GM19463 (cell line): ENCODE results near the gene SMIM41.

Source experiments
- ATAC-seq: cut with Tn5 transposase; IDR thresholded peaks from one replicate; pipeline ENCODE4 v1.9.1; 2021; ENCODE audit warnings: mild to moderate bottlenecking, moderate library complexity; ENCODE audit not compliant: unreplicated experiment

The SMIM41 gene

DNA sequence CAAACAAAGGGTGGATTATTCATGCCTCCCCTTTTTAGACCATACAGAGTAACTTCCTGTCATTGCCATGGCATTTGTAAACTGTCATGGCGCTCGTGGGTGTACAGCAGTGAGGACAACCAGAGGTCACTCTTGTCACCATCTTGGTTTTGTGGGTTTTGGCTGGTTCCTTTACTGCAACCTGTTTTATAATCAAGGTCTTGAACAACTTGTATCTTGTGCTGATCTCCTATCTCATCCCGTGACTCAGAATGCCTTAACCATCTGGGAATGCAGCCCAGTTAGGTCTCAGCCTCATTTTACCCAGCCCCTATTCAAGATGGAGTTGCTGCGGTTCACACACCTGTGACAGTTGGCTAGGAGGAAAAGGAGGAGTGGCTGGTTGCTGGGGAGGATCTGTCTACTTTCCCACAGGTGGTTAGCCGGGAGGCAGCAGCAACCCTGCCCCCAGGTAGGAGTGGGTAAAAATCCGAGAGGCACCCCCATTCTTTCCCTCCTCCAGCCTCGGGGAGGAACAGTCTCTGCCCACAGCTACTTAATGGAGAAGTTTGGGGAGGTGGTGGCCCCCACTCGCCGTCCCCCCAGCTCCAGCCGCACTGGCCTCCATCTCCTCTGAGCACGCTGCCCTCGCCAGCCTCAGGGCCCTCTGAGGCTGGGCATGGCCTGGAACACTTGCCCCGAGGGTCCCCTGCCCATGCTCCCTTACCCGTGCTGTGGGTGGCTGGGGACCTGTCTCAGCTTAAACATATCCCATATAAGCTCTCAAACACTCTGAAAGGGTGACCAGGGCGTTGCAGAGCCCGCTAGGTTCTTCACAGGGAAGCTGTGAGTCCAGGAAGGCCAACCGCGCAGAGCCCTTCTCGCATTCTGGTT lies 41.7 kb downstream of the SMIM41 start:
- ATAC-seq: no peak

DNA sequence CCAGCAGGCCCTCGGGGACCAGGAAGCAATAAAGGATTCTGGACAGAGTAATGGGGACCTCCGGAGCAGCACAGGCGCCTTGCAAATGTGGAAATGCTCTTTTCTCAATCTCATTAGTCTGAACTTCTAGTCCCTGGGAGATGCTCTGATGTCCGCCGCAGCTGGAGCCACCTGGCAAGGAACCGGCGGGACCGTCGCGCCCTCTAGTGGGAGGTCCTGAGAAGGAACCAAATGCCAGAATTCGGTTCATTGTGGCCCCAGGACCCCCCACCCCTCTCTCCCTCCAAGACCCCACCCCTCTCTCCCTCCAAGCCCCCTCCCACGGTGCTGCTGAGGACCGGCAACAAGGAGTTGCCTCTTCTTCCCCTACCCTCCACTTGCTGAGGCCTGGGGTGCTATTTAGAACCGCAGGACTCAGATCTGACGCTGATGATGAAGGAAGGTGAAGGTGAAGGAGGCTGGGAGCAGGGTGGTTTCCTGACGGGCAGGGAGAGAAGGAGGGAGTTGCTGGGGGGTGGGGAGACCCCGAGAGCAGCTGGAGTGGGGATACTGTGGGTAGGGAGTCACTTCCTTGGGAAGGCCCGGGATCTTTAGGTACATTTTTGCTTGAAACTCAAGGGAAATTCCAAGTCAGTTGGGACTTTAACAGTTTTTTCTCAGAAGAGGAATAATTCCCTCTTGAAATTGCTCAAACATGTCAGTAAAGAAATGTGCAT lies 42.5 kb downstream of the SMIM41 start:
- no peak for ATAC-seq

DNA sequence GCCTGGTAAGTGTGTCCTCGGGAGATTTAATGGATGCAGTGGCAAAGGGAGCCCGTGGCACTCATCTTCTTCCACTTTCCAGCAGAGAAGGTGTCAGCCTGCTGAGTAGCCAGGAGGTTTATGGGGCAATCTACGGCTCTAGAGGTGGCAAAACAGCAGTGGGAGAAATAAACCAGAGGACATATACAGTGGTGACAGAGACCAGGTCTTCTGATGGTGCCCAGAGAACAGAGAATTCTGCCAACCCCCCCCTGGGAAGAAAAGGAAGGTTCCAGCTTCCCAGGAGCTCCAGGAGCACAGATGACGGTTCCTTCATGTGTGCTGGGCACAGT lies 43.0 kb downstream of the SMIM41 start:
- no peak for ATAC-seq

DNA sequence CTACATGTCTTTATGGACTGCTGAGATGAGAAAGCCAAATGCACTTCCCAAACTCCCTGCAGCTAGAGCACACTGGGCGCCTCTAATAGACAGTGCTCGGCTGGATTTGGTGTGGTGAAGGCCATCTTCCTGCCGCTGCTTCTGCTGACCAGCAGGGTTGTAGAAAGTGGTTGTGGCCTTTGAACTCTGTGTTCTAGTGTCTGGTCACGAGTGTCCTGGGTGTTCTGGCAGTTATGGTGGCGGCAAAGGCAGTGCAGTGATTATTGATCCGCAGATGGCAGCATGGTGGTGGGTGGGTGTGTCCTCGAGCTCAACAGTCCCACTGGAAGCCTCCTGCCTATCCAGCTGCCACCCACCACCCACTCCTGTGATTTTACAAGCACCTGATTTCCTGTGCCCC lies 43.4 kb downstream of the SMIM41 start:
- ATAC-seq: no peak

DNA sequence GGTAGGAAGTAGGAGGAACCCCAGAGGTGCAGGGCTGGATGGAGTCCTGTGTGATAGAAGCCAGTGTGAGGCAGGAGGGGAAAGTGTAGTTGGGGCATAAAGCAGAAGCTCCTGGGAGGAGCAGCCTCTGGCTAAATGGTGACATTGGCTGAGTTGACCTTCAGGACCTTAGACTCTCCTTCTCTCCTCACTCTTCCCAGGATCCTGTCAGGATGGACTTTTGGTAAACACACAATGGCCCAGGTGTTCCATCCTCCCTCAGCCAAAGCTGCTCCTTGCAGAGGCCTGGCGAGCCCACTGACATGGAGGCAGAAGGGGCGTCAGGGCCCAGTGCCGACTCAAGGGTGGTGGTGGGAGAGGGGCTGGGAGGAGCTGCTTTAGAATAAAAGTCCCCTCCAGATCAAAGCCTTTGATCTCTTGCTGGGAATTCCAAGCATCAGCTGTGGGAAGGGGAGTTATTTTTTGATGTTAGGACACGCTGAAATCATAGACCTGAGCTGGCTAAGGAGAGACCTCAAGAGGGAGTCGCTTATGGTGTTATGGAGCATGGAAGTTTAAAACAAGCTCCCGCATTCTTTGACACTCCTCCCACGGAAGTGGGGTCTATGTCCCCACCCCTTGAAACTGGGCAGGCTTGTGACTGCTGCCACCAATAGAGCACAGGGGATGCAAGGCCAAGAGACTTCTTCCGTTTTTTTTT lies 44.1 kb downstream of the SMIM41 start:
- no peak for ATAC-seq

DNA sequence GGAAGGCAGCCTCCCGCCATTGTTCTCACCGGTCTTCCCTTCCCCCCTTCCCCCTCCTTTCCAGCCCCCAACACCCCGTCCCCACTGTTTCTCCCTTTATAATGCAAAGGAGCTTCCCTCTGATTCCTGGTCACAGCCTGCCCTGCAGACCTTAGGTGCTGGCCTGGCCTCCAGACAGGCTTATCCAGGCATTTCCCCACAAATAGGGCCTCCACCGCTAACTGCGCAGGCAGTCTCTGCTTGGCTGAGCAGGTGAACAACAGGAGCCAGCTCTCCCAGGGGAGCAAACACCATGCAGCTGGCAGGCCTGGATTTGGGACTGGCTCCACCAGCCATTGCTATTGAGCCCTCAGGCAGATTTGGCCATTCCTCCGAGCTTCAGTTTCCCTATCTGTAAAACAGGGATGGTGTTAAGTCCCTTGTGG lies 46.0 kb downstream of the SMIM41 start:
- no peak for ATAC-seq

DNA sequence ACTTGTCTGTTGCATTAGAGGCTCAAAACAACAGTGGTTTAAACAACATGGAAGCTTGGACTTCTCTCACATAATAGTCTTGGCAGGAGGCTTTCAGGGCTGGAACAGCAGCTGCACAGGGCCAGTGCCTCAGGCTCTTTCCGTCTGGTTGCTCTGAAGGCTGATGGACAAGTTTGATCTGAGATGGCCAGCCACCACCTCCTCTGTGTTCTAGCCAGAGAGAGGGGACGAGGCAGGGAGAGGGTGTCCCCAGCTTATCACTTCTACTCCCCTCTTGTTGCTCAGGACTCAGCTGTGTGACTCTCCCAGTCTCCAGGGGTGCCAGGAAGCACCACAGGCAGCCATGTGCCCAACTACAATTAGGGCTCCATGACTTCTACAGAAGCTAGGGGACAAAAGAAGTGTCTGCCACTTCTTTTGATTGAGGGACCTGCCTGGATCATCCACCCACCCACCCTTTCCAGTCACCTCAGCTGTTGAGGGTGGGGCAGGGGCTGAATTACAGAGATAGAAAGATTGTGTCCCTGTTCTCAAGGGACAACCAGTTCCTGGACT lies 46.6 kb downstream of the SMIM41 start:
- ATAC-seq: no peak

DNA sequence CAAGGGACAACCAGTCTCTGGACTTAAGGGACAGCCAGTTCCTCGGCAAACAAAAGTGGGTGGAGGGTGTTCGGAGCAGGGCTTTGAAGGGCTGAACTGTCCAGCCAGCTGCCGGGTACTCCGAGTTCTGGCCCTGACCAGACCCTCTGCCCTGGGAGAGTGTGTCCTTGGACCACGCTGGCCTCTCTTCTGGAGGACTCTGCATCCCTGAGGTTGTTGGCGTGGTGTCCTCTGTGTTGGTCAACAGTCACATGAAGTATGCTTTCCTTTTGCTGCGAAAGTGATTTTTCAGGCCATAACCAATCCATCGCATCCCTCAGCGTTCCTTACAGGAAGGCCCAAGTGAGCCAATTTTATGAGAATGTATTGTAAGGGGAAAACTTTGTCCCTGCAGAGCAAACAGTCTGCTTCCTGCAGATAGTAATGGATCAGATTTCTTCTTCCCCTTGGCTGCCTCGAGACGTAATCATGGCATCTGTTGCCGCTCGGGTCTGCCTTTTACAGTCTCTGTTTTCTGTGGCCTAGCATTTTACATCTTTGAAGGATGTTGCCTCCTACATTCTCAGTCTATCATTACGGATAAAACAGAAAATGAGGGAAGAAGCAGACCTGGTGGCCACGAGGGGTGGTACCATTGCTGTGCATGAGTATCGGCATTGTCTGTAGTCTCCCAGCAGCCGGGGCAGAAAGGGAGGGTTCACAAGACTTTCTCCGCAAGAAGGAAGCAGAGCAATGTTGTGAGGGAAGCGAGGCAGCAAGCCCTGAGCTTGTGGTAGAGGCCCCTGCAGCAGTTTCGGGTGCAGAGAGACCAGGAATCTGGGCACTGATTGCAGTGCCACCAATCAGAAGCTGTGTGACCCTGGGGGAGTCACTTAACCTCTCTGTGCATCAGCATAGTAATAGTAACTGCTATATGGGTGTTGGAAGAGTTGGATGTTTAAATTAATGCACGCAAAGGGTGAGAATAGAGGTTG lies 47.4 kb downstream of the SMIM41 start:
- ATAC-seq: no peak

DNA sequence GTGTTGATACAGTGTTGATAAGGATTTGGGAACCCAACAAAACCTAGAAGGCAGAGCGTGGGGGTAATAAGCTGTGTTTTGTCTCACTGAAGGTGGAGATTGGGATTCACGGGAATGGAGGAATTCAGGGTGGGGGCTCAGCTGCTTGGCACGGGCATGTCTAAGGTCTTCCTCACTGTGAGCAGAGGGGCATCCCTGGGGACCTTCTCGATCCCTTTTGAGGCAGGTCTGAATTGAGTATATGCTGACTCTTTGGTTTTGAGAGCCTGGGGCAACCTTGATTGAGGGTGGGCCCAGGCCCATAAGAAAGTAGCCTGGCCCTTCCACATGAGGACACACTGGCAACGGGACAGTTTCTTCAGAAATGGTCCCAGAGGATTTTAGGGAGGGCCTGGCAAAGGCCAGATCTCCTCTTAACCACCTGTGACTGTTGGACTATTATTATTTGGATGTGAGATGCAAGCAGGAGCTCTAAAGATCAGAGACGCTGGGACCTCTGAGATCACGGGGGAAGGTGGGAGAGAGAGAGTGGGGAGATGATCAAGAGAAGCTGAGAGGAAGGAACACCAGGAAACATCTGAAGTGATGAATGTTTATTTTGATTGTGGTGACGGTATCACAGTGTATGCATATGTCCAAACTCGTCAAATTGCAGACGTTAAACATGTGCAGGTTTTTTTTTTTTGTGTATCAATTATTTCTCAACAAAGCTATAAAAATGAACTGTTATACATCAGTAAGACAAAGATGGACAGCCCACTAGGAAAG lies 48.4 kb downstream of the SMIM41 start:
- ATAC-seq: no peak

DNA sequence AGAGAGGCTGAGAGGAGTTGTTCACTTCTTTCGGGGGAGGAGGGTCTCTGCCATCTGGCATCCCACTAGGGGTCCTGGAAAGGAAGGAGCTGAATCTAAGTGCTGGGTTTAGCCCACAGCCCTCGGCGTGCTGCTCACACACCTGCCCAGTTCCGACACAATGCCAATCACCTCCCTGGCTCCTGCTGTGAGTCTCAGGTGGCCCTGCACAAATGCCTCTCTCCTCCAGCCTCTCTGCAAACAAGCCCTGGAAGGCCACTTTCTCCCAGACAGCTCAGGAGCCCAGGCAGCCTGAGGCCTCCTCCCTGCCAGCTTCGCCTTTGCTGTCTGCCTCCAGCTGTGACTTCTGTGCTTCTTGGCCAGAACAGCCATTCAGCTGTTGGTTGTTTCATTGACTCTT lies 51.2 kb downstream of the SMIM41 start:
- no peak for ATAC-seq

DNA sequence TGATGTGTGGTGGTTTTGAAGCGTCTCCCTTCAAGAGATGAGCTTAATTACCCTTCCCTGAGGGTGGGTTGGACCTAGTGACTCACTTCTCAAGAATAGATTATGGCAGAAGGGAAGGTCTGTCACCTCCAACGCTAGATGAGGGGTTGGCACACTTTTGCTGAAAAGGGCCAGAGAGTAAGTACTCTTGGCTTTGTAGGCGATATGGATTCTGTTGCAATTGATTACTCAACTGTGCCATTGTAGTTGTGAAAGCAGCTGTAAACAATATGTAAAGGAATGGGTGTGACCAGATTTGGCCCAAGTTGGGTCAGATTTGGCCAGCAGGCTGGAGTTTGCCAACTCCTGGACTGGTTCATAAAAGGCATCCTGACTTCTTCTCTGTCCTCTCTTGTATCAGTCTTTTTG lies 53.3 kb downstream of the SMIM41 start:
- ATAC-seq: no peak

DNA sequence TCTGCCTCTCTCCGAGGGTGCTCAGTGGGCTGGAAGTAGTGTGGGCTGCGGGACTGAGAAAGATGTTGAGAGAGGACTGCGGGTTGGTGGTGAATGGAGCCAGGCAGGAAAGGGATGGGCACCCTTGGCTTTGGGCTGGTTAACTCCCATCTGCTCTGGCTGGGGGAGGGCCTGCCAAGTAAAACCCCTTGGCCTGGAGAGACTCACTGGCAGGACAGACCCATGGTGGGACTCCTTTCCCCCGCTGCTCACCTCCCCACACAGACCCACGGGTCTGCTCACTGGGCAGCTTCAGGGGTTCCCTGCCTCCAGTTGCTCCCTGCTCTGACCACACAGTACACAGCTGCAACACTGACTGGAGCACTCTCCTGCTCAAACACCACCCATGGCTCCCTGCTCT lies 58.2 kb downstream of the SMIM41 start:
- ATAC-seq: no peak

DNA sequence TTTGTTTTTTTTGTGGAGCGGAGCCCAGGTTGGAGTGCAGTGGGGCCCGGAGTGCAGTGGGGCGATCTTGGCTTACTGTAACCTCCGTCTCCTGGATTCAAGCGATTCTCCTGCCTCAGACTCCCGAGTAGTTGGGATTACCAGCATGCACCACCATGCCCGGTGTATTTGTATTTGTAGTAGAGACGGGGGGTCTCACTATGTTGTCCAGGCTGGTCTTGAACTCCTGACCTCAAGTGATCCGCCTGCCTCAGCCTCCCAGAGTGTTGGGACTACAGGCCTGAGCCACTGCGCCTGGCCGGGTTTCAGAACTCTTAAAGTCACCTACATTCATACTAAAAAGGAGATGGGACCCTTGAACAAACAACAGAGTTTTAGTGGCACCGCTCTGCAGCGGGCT lies 59.6 kb downstream of the SMIM41 start:
- ATAC-seq: no peak

DNA sequence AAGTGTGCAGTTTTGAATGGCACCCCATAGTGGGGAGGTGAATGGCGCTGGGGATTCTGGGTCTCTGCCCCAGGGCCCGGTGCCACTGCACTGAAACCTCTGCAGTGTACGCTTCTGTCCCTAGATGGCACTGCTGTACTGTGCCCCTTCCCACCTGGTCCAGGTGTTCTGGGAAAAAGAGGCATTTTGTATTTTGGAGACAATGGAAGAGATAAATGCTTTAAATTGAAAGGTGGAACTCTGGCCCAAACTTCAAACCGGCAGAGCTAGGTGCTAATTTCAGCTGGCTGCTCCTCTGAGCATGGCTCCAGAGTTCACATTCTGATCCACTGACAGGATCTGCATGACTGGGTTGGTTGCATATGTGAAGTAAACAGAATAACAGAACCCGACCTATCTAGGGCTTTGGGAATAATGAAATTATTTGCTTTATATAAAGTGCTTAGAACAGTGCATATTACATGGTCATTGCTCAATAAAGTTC lies 60.1 kb downstream of the SMIM41 start:
- ATAC-seq: no peak

DNA sequence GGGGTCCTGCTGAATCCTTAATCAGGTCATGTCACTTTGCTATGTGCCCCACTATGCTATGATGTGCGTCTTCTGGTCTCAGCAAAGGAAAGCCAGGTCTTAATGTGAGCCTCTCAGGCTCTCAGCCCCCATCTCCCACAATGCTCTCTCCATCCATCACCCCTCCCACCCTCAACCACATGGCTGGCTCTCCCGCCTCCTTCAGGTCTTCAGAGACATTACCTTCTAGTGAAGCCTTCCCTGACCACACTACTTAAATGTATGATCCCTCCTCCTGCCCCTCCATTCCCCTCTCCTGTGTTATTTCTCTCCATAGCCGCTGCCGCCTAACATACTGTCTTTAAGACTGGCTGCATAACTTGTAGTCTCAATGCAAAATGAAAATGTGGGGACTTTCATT lies 61.8 kb downstream of the SMIM41 start:
- ATAC-seq: no peak

DNA sequence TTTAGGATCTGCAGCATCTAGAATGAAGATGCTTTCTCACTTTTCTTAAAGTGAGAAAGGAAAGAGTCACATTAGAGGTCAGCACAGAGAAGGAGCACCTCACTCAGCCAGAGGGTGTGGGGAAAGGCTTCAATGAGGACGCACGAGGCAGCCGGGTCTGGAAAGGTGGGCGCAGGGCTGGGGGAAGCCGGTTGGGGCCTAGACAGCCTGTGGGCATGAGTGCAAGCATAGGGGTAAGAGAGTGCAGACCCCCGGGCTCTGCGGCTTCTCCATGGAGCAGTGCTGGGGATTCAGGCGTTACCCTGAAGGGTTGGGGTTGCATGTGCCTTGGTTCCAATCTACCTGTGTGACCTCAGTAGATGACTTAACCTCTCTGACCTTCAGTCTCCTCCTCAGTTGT lies 62.4 kb downstream of the SMIM41 start:
- no peak for ATAC-seq

DNA sequence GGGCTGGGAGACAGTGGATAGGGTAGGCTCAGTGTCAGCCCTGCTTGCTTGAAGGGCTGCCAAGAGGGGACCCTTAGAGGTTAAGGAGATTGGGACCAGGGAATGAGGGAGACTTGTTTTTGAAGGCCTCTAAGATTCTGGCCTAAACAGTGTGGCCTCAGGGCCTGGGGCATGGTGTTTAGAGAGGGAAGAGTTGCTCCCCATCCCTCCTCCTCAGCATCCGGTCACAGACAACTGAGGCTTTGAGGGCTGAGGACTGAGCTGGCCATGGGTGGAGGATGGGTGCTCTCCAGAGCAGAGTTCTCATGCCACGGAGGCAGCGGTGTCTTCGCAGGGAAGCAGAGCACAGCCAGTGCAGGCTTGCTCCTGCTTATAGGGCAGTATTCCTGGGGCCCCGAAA lies 62.9 kb downstream of the SMIM41 start:
- ATAC-seq: no peak

DNA sequence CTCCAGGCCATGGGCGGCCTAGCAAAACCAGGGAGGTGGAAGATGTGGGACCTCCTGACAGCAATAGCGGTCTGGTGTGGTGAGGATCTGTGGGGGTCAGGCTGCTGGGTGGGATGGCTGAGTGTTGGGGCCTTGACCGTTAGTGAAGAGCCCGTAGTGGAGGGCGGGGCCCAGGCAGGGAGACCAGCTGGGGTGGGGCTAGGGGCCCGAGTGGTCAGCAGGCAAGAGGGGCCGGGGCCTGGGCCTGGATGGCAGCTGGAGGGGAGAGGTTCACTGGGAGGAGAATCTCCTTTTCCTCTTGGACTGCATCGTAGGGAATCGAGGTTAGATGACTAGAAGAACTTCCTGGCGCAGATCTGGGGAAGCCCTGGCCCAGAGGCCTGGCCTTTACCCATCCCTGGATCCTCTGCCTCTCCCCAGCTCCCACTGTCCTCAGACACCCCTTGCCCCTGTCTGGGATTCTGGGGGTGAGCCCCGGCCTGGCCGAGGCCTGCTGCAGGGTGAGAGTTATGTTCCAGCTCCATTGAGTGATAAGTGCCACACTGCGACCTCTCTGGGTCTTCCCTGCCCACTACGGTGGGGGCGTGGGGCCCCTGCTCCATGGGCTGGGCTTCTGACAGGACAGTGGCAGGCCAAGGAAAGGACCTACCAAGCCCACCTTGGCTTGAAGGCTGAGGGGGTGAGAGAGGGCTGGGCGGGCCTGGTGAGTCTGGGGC lies 65.2 kb downstream of the SMIM41 start:
- ATAC-seq: no peak
